Memory B cell (primary cell): ENCODE data around the gene RAG2.

Experiments used
- ATAC-seq: fragments of 150-1000 bp; cut with Tn5 transposase; 2 replicates; pipeline ENCODE4 v1.10.0; 2021; ENCODE audit warnings: low read depth, mild to moderate bottlenecking, moderate library complexity
- DNase-seq, 2 donors: peaks; one replicate each; pipeline ENCODE4 v3.0.0; 2022; ENCODE audit warnings: low spot score in 2 of 2
- H3K27ac Mint-ChIP-seq: one replicate; pipeline ENCODE4 v1.8.0; 2022; ENCODE audit warnings: mild to moderate bottlenecking, moderate library complexity, mixed read lengths
- H3K27me3 Mint-ChIP-seq: one replicate; pipeline ENCODE4 v1.8.0; 2022; ENCODE audit warnings: mixed read lengths
- H3K36me3 Mint-ChIP-seq: one replicate; pipeline ENCODE4 v1.8.0; 2022; ENCODE audit warnings: mild to moderate bottlenecking, mixed read lengths
- H3K4me1 Mint-ChIP-seq: one replicate; pipeline ENCODE4 v1.8.0; 2022; ENCODE audit warnings: mixed read lengths
- H3K4me3 Mint-ChIP-seq: one replicate; pipeline ENCODE4 v1.8.0; 2022; ENCODE audit warnings: mild to moderate bottlenecking, moderate library complexity, mixed read lengths
- H3K9me3 Mint-ChIP-seq: one replicate; pipeline ENCODE4 v1.8.0; 2022; ENCODE audit warnings: mixed read lengths

RAG2 gene

DNA sequence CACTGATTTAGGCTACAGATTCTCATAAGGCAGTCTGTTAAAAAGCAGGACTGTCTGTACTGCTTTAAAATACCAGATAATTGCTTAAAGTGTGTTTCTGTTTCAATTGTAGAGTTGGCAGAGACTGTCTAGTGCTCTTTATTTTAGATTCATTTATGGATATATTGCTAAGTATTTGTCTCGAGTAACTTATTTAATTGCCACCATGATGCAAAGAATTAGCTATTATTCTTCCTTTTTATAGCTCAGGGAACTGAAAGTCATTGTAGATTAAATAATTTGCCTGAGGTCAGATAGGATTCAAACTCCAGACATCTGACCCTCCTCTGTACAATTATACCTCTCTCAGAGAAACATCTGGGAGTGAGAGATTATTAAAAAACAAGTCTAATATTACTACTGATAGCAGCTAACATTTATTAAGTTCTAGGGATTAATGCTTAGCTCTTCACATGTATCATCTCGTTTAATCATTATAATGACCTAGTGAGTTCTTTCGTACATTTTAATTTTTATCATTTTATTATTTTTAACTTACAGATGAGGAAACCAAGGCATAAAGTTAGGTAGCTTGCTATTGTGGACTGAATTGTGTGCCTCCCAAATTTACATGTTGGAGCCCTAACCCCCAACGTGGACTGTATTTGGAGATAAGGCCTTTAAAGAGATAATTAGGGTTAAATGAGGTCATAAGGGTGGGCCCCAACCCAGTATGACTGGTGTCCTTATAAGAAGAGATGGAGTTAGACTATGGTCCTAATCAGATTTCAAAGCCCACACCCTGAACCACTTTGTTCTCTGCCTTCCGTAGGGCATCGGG, 19.7 kb upstream of the RAG2 start:
- DNase-seq (no peak), ATAC-seq (no peak)
- H3K9me3 Mint-ChIP-seq = peaks cover 1% of the 10 kb centered on the region
- no peak overlapping the region for H3K27ac Mint-ChIP-seq
- peaks cover 3% of the 10 kb centered on the region for H3K4me1 Mint-ChIP-seq
- peaks cover 16% of the 10 kb centered on the region for H3K27me3 Mint-ChIP-seq
- no peaks in the 10 kb centered on the region for H3K36me3 Mint-ChIP-seq
- no peak overlapping the region for H3K4me3 Mint-ChIP-seq

DNA sequence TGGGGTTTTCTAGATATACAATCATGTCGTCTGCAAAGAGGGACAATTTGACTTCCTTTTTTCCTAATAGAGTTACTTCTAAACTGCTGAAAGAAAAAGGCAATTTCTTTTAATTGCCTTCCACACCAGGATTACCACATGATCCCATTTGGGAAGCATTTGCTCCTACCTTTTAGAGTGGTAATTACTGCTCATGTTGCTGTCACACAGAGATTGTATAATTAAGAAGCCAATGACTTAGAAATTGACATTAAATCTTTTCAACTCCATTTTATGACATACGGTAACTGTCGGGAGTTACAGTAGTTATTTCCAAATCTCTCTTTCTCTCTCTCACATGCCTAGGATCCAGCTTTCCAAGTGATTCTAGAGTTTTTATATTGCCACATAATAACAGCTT, 17.8 kb upstream of the RAG2 start:
- no peaks in the 10 kb centered on the region for H3K36me3 Mint-ChIP-seq
- no peak for DNase-seq
- peaks cover 1% of the 10 kb centered on the region for H3K9me3 Mint-ChIP-seq
- H3K4me3 Mint-ChIP-seq = no peak overlapping the region
- peaks cover 3% of the 10 kb centered on the region for H3K4me1 Mint-ChIP-seq
- peaks cover 17% of the 10 kb centered on the region for H3K27me3 Mint-ChIP-seq
- no peak for ATAC-seq
- no peak overlapping the region for H3K27ac Mint-ChIP-seq

DNA sequence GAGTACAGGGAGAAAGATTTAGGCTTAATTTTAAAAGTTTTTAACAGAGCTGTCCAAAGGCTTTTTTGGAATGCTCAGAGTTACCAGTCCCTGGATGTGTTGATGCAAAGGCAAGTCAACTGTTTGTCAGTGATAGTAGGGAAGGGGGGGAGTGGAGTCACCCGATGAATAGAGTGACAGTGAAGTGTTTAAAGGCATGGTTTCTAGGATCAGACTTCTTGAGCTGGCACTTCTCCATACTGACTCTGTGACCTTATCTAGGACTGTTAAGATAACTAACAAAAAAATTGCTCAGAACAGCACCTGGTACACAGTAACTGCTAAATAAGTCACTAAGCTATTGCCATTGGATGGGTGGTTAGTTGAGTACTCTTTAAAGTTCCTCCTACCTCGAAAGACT, 11.3 kb upstream of the RAG2 start:
- Mint-ChIP-seq H3K27ac (no peak overlapping the region), H3K36me3 (no peaks in the 10 kb centered on the region), H3K4me1 (no peaks in the 10 kb centered on the region), H3K9me3 (no peaks in the 10 kb centered on the region), H3K4me3 (no peak overlapping the region), H3K27me3 (peaks cover 8% of the 10 kb centered on the region)
- DNase-seq = no peak
- no peak for ATAC-seq

DNA sequence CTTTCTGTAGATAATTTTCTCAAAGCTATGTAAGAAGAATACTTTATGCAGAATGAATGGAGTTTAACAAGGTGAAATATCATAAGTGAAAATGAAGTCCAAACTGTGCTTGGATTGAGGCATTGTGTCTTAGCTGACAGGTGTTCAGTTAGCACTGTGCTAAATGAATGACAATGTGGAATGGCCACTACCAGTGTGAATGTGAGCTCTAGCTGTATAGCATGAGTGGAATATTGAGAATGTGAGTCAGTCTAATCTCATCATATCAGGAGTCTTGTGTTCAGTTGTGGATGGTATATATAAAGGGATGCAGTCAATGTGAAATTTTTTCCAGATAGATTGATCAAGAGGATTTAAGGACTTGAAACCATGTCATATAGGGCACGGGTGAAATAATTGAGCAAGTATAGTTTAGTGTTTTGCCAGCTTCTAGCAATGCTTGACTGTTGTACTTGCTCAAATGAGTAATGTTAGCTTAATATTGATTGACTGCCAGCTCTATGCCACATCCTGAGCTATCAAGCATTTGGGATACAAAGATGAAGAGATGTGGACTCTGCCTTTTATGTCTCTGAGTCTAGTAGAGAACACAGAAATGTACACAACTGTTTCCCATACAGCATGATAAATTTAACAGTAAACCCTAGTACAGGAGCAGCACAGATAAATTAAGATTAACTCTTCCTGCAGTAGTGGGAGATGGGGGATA, 10.6 kb upstream of the RAG2 start:
- DNase-seq = no peak
- Mint-ChIP-seq H3K4me1 (no peaks in the 10 kb centered on the region), H3K36me3 (no peaks in the 10 kb centered on the region), H3K27me3 (peaks cover 10% of the 10 kb centered on the region), H3K9me3 (no peaks in the 10 kb centered on the region), H3K4me3 (no peak overlapping the region), H3K27ac (no peak overlapping the region)
- ATAC-seq = no peak

DNA sequence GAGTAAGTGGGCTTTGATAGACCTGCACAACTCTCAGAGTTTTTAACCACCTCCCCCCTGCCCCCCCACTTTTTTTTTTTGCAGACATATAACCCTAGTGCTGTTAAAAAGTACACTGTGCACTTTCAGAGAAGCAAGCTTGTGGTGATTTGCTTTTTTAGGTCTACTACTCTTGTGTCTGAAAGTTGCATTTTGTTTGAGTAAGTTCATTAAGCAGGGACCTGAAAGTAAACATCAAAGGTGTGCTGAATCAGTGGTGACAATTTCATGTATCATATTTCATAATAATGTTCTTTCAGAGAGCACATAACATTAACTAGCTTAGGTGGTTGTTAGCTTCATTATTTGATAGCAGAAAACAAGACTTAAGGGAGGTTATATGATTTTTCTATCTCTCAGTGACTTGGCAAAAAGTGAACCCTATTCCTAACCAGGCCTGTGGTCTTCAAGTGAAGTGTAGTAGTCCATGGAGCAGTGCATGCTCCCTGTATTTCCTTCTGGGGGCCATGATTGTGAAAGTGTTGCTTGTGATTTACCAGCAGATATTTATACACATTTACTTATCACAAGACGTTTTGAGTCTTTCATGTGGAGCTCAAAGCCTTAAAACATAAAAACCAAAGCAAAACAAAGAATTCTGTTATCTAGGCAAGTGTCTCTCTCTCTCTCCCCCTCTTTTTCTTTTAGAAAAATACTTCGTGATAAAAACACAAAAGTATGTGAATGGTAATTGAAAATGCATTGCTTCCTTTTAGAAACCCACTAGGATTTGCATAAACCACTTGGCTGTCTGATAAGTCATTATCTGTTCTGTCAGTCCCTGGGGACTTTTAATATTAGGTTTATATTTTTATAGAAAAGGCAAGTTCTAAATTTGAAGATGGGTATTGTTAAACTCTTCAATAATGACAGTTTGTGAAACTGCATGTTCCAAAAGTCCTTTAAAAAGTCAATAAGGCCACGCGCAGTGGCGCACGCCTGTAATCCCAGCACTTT, 7.5 kb upstream of the RAG2 start:
- H3K27ac Mint-ChIP-seq = no peak overlapping the region
- peaks cover 15% of the 10 kb centered on the region for H3K27me3 Mint-ChIP-seq
- ATAC-seq = no peak

DNA sequence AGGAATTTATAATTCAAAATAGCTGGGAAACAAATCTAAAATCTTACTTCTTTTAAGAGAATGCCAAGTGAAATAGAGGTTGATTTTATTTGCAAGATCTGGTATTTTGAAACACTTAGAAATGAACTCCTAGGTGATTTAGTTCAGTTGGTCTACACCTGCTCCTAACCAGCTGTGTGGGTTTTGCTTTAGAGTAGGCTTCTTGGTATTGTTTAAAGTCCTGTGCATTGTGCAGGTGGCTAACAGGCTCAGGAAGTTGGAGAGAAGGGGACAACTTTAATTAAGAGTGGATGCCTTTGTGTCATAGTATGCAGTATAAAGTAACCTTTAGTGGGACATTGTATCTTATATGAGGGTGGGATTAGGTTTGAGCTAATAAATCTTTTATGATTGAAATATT, 4.1 kb upstream of the RAG2 start:
- H3K36me3 Mint-ChIP-seq = no peaks in the 10 kb centered on the region
- no peak overlapping the region for H3K4me3 Mint-ChIP-seq
- no peaks in the 10 kb centered on the region for H3K9me3 Mint-ChIP-seq
- H3K27ac Mint-ChIP-seq = no peak overlapping the region
- DNase-seq (no peak), ATAC-seq (no peak)
- peaks cover 18% of the 10 kb centered on the region for H3K27me3 Mint-ChIP-seq
- H3K4me1 Mint-ChIP-seq = no peaks in the 10 kb centered on the region

More for the DNA sequence above, 7.5 kb upstream of the RAG2 start:
- H3K9me3 Mint-ChIP-seq = no peaks in the 10 kb centered on the region
- H3K36me3 Mint-ChIP-seq = no peaks in the 10 kb centered on the region
- no peak overlapping the region for H3K4me3 Mint-ChIP-seq
- DNase-seq = no peak
- H3K4me1 Mint-ChIP-seq = no peaks in the 10 kb centered on the region

DNA sequence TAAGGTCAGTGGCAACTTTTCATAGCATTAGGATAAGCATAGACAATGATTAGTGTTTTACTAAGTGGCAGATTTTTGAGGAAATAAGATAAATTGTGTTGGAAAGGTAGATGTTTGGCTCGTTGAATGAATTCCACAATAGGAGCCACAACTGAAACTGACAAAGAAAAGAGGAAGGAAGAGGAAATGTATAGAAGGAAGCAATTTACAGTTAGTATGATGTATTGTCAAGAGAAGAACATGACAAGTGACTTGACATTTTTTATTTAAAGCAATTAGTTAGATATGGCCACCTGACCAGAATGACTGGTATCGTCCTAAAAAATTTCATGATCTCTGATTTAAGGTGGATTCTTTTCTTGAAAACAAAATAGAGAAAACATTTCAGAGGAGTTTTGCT, 3.1 kb upstream of the RAG2 start:
- H3K27ac Mint-ChIP-seq = no peak overlapping the region
- ATAC-seq = no peak

DNA sequence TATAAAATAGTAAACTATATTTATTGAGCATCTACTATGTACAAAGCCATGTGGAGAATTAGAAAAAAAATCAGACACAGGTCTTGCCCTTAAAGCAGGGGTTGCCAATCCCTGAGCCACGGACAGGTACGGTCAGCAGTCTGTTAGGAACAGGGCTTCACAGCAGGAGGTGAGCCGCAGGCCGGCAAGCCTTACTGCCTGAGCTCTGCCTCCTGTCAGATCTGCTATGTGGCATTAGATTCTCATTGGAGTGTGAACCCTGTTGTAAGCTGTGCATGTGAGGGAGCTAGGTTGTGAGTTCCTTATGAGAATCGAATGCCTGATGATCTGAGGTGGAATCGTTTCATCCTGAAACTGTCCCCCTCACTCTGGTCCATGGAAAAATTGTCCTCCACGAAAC, 2.1 kb upstream of the RAG2 start:
- Mint-ChIP-seq H3K4me3 (no peak overlapping the region), H3K27ac (no peak overlapping the region), H3K9me3 (no peaks in the 10 kb centered on the region), H3K36me3 (no peaks in the 10 kb centered on the region), H3K27me3 (peaks cover 18% of the 10 kb centered on the region), H3K4me1 (no peaks in the 10 kb centered on the region)
- no peak for ATAC-seq
- no peak for DNase-seq

More for the DNA sequence above, 3.1 kb upstream of the RAG2 start:
- Mint-ChIP-seq H3K36me3 (no peaks in the 10 kb centered on the region), H3K4me1 (no peaks in the 10 kb centered on the region), H3K4me3 (no peak overlapping the region), H3K27me3 (peaks cover 18% of the 10 kb centered on the region), H3K9me3 (no peaks in the 10 kb centered on the region)
- DNase-seq = no peak

DNA sequence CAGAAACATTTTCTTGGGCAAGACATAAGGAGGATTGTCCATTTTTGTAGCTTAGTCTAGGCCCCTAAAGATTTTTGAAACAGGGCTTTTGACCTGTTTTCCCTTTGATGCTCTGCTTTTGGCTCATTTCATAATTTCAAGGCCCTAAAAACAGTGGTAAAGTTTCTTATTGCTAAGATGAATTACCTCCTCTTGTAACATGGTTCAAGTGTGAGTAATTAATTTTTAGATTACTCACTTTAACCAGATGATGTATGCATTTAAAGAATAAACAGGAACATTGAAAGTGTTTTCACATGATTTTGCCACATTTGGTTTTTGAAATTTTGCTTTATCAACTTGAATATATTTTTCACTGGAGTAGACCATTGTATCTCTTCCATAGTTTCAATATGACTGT, 1.2 kb downstream of the RAG2 start:
- H3K4me3 Mint-ChIP-seq = no peak overlapping the region
- peaks cover 19% of the 10 kb centered on the region for H3K27me3 Mint-ChIP-seq
- DNase-seq = no peak
- no peaks in the 10 kb centered on the region for H3K36me3 Mint-ChIP-seq
- H3K4me1 Mint-ChIP-seq = peaks cover 5% of the 10 kb centered on the region
- no peaks in the 10 kb centered on the region for H3K9me3 Mint-ChIP-seq
- no peak overlapping the region for H3K27ac Mint-ChIP-seq
- ATAC-seq = no peak

DNA sequence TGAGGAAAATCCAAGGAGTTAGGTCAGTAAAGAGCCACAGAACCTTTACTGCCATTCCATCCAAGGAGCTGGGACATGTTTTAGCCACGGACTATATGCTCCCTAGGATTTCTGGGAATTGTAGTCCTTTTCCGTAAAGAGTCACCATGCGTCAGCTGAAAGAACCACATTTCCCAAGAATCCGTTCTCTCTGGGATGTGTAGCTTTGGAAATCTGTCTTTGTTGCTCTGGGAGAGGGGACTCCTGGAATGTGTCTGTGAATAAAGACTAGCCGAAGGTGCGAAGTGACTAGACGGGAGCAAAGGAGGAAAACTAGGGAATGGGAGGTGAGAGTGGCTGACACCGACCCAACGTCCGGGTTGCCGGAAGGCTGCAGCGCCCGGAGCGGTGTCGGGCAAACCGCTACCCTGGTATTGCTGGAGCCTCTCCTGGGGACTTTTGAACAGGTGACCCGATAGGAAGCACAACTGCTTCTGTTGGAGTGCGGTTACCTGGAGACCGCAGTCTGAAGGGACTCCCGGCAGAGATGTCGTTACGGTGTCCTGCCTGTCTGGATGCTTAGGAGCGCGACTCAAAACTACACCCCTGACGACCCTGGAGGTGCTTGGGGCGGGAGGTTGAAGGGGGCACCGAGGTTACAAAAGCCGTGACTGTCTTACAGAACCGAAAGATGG, 3.6 kb downstream of the RAG2 start, which contains the start of gene IFTAP:
Gene IFTAP, plus strand, starts transcription at position 187 of the 674 bp plus-strand sequence. CDS start 15,602 bp downstream, outside the sequence.
- Mint-ChIP-seq H3K4me1 (peaks cover 5% of the 10 kb centered on the region), H3K27me3 (peaks cover 16% of the 10 kb centered on the region), H3K36me3 (no peaks in the 10 kb centered on the region), H3K9me3 (no peaks in the 10 kb centered on the region), H3K27ac (no peak within 1 kb of the TSS), H3K4me3 (peak within 1 kb of the TSS; percentile 71)
- peak; percentile 14 for ATAC-seq
- no peak for DNase-seq

DNA sequence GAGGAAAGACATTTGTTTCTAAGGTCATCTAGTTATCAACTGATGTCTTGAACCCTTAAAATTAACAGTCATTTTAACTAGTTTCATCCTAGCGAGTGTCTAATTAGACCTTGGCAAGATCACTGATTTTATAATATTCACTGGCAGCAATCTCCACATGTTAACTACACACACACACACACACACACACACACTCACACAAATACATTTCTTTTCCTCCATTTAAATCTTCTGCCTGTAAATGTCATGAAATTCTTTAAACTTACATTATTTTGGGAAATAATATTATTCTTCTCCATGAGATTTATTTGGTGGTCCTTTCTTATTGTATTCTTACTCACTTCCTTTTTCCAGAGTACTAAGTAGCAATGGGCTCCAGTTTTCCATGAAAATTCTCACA, 6.6 kb downstream of the RAG2 start:
- DNase-seq (no peak), ATAC-seq (no peak)
- Mint-ChIP-seq H3K27ac (no peak overlapping the region), H3K27me3 (peaks cover 20% of the 10 kb centered on the region), H3K9me3 (no peaks in the 10 kb centered on the region), H3K36me3 (no peaks in the 10 kb centered on the region), H3K4me3 (no peak overlapping the region), H3K4me1 (peaks cover 5% of the 10 kb centered on the region)

DNA sequence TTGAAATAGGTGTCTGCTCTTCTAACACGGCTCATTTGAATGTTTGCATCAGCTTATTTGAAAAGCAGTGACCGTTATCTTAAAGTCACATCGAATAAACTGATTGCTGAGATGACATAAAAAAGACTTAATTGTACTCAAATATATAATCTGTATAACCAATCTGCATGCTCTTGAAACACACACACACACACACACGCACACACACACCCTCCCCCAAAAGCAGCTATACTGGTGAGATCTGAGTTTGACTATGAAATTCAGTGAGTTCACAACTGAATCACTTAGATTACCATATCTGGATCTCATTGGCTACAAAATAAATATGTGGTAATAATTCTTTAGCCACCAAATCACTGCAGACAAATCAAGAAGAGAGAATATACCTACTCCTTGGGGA, 7.5 kb downstream of the RAG2 start:
- DNase-seq = no peak
- ATAC-seq = no peak
- Mint-ChIP-seq H3K4me3 (no peak overlapping the region), H3K27me3 (peaks cover 20% of the 10 kb centered on the region), H3K9me3 (no peaks in the 10 kb centered on the region), H3K36me3 (no peaks in the 10 kb centered on the region), H3K27ac (no peak overlapping the region), H3K4me1 (peaks cover 5% of the 10 kb centered on the region)

DNA sequence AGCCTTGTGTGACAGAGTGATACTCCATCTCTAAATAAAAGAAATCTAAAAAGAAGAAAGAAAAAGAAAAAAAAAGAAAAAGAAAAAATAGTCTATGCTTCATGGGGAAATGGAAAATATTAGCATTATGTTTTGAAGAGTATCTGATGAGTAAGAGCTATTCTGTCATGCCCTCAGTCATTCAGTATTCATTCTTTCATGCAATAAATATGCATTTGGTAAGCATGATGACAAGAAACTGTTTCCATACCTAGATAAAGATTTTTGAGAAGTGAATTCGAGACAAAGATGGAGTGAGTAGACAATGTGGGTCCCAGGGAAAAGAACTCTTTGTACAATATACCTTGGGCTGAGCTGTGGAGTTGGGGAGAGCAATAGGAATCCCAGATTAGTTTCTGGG, 9.9 kb downstream of the RAG2 start:
- DNase-seq = no peak
- Mint-ChIP-seq H3K27me3 (peaks cover 17% of the 10 kb centered on the region), H3K9me3 (no peaks in the 10 kb centered on the region), H3K4me3 (no peak overlapping the region), H3K27ac (no peak overlapping the region), H3K4me1 (no peaks in the 10 kb centered on the region), H3K36me3 (no peaks in the 10 kb centered on the region)
- ATAC-seq = no peak
